AG04449 (cell line): ENCODE results near the gene C6orf136.
A peak's percentile ranks its signal among the peaks of the same experiment; 100 is the strongest.

Experiments
- CTCF ChIA-PET: fragments of 350-600 bp; formaldehyde crosslinking; extraction: SDS; loops from one replicate; lab custom pipeline; 2021; ENCODE audit warnings: antibody characterized with exemption; lab: Yijun Ruan, JAX
- POLR2A ChIA-PET: fragments of 400-600, 350-600 bp; formaldehyde crosslinking; extraction: SDS; loops from one replicate; lab custom pipeline; 2020; ENCODE audit warnings: antibody characterized with exemption, inconsistent platforms; lab: Yijun Ruan, JAX
- DNase-seq: peaks from one replicate; pipeline ENCODE4 v3.0.0-alpha.2; 2010; ENCODE audit warnings: low read depth, low spot score
- H3K4me3 ChIP-seq: 2 replicates; pipeline ENCODE4 v1.5.1; 2011; ENCODE audit warnings: low read depth, mild to moderate bottlenecking, control low read depth, low read length
- CTCF ChIP-seq: IDR thresholded peaks from one replicate; pipeline ENCODE4 v1.5.1; 2011; ENCODE audit warnings: mild to moderate bottlenecking, moderate library complexity, low read length, control low read depth, inconsistent platforms; ENCODE audit not compliant: insufficient read depth; ENCODE audit errors: missing control alignments

C6orf136 gene

GRCh38 chr6:30689985-30690384 is 43.1 kb downstream of the C6orf136 start:
- ChIA-PET POLR2A (interaction anchor here (0.6 to 1.4 kb wide), 5 partner anchors 27 to 72 kb away, joined by 3 to 6 read pairs (median 4); partner anchors contain the start of genes MDC1 and MRPS18B), CTCF (interaction anchor here (1.3 to 3.4 kb wide), 4 partner anchors 12 to 32 kb away, joined by 3 to 31 read pairs (median 8); partner anchors contain the start of gene TUBB)
- DNase-seq = no peak
- peak overlapping the region; percentile 98 for H3K4me3 ChIP-seq
- TF ChIP-seq CTCF = no peak

GRCh38 chr6:30690403-30691207 is 43.7 kb downstream of the C6orf136 start, which contains the start of gene NRM:
Gene NRM, minus strand, starts transcription at chr6:30690984. Its CDS starts 10 bp downstream, at chr6:30690974.
- DNase-seq = no peak
- ChIA-PET CTCF (interaction anchor here (1.1 to 3.4 kb wide), 6 partner anchors 12 to 32 kb away, joined by 3 to 31 read pairs (median 4); partner anchors contain the start of genes MDC1 and TUBB), POLR2A (interaction anchor here (0.6 to 1.4 kb wide), 10 partner anchors 12 to 91 kb away, joined by 3 to 6 read pairs (median 4); partner anchors contain the start of genes FLOT1, MDC1, MRPS18B and TUBB)
- TF ChIP-seq CTCF = no peak
- H3K4me3 ChIP-seq = peak within 1 kb of the TSS; percentile 98

- DNase-seq = no peak
- H3K4me3 ChIP-seq = peak overlapping the region; percentile 98
- POLR2A ChIA-PET = interaction anchor here (0.6 to 1.4 kb wide), 8 partner anchors 11 to 90 kb away, joined by 3 to 6 read pairs (median 4); partner anchors contain the start of genes FLOT1 and TUBB
- CTCF ChIA-PET = interaction anchor here (1.1 to 2.4 kb wide), 4 partner anchors 12 to 31 kb away, joined by 4 to 12 read pairs (median 4); partner anchors contain the start of gene MDC1
- TF ChIP-seq CTCF = no peak
Measured at GRCh38 chr6:30691208-30691847, 44.4 kb downstream of the C6orf136 start.

GRCh38 chr6:30696432-30696831 is 49.5 kb downstream of the C6orf136 start:
- POLR2A ChIA-PET = no interaction called here
- TF ChIP-seq CTCF = no peak
- CTCF ChIA-PET = interaction anchor here (1.3 to 1.5 kb wide), 2 partner anchors 22 to 26 kb away, joined by 3 to 8 read pairs; no protein-coding TSS in a partner anchor
- no peak overlapping the region for H3K4me3 ChIP-seq
- no peak for DNase-seq

GRCh38 chr6:30700340-30700739 is 53.4 kb downstream of the C6orf136 start:
- no peak for TF ChIP-seq CTCF
- DNase-seq = no peak
- no peak overlapping the region for H3K4me3 ChIP-seq
- ChIA-PET CTCF (interaction anchor here (1.7 kb wide), 1 partner anchor 13 kb away, joined by 3 read pairs; no protein-coding TSS in a partner anchor), POLR2A (no interaction called here)
